HG03520 (cell line): Measurements from ENCODE around the gene HNRNPAB.
"Not testable (repeated sequence)": the region's sequence is repeated elsewhere in the genome, so short reads cannot be mapped to it uniquely, and the experiment has no call there.

Experiments used
- ATAC-seq: cut with Tn5 transposase; IDR thresholded peaks from one replicate; pipeline ENCODE4 v1.9.1; 2021; ENCODE audit warnings: mild to moderate bottlenecking, moderate library complexity; ENCODE audit not compliant: unreplicated experiment

Gene HNRNPAB

DNA sequence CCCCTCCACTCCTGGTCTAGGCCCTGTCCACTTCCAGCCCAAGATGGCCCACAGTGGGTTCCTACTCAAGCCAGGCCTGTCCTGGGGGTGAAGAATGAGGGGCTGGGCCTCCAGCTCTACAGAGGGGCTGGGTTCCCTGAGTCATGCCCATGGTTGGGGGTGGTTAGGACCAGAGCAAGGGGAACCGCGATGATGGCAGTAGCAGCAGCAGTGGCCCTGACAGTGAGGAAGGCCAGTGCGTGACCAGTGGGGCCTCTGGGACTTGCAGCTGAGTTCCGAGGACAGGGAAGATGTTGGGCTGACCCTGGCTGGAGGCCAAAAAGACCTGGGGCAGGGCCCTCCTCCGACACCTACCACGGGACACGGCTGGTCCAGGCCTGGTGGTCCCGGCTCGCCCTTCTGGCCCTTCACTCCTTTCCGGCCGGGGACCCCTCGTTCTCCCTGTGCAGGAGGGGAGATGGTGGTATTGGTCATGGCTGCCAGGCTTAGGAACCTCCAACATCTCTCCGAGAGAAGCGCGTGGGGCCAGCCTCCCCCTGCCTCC lies 37.4 kb downstream of the HNRNPAB start:
- ATAC-seq = no peak

DNA sequence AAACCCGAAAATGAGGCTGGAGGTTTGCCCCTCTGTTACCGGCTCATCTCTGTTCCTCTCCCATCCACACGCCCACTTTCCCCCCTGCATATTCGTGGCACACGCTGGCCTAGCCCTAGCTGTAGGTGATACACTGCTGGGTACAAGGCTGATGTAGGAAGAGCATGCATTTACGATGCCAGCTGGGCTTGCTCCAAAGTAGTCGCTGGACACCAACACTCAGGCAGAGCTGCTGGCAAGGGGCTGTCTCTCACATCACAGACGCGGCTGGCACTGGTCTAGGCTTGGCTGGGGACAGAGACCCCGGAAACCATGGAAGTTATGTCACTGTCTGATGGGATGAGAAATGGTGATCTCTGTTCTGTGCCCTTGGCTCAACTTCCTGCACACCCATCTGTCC lies 38.1 kb downstream of the HNRNPAB start:
- no peak for ATAC-seq

DNA sequence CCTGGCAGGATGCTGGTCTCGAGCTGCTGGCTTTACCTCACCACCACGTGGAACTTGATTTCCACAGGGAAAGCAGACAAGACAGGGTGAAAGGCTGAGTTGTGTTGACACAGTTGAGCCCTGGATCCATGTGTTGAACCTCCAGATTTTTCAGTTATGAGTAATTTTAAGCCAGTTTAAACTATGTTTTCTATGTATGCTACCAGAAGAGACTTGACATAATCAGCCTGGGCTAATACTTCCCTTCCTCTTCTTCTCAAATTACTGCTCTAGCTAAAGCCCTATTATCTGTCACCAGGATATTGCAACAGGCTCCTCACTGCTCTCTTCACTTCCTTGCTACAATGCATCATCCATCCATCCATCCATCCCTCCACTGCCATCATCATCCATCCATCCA lies 40.2 kb downstream of the HNRNPAB start:
- no peak for ATAC-seq

DNA sequence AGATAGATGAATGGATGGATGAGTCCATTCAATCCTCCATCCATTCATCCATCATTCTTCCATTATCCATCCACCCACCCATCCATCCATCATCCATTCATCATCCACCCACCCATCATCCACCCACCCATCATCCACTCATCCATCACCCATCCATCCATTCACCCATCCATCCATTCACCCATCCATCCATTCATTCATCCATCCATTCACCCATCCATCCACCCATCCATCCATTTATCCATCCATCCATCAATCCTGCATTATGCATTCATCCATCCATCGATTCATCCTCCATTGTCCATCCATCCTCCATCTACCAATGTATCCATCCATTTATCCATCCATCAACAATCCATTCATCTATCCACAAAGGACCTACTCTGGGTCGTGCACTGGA lies 41.1 kb downstream of the HNRNPAB start:
- no peak for ATAC-seq

DNA sequence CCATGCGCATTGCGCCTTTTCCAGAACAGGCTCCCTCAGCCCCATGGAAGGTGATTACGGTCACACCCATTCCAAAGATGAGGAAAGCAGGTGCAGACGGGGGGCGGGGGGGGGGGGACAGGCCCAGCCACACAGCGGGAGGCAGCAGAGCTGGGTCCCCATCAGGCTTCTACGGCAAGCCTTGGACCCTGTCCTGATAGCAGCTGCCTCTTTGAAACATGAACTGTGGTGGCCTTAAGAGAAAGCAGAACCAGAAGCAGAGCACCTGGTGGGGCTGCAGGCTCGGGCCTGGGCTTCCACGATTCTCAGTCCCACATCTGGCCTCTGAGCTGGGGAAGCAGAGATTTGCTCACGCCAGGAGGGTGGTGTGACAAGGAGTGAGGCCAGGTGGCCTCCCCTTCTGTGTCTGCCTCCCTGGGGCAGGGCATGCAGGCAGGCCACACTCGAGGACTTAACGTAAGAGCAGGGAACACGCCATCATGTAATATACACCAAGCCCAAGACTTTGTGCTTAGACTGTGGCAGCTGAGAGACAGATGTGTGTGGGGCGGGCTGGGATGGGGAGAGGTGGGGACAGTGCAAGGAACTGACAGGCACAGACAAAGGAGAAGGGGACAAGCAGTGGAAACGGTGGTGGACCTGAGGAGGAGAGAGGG lies 42.4 kb downstream of the HNRNPAB start:
- no peak for ATAC-seq

DNA sequence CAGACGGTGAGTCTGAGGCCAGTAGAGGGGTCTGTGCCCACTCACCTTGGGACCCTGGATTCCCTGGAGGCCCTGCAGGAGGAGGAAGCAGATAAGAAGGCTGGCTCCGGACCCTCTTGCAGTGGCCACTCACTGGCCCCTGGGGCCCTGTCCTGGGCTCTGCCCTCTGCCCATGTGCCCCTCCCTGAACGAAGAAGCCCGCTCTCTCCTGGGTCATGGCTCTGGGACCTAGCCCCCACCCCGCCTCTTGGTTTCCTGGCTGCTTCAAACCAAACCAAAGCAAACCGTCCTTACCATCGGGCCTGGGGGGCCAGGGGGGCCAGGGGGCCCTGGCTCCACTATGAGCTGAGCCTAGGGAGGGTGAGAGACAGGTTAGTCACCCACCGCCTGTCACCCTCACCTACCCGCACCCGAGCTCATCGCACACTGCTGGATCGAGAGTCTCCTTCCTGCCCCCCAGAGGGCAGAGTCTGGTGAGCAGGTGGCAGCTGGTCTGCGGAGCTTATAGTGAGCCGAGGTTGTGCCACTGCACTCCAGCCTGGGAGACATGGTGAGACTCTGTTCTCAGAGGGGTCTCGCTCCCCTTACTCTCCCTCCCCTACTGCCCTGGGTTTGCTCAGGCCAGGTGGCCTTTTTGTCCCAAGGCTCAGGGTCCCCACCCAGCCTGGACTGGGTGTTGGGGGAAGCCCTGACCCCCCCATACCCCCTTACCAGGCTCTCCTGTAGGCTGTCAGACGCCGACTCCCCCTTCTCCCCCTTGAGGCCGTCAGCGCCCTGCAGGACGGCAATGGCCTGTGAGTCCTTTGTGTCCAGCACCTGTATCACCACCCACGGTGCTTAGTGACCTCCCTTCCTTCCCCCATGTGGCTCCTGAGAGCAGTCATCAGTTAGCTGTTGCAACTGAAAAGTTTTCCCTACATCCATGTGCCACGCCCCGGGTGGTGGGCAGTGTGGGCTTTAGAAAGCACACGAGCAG lies 43.4 kb downstream of the HNRNPAB start:
- ATAC-seq = no peak

DNA sequence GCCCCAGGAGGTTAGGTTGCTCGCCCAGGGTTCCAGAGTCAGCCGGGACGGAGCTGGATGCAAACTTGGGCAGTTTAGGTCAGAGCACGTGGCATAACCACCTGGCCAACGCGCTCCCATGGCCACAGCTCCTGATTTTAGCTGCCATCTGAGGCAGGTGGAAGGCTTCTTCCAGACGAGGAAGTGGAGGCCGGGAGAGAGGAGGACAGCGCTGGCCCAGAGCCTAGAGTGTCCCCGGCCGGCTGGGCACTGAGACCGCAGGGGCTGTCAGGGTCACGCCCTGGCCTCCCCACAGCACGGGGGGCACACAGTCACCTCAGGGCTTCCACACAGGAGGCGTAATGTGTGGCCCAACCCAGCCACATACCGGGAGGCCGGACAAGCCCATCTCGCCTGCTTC lies 44.4 kb downstream of the HNRNPAB start:
- no peak for ATAC-seq

DNA sequence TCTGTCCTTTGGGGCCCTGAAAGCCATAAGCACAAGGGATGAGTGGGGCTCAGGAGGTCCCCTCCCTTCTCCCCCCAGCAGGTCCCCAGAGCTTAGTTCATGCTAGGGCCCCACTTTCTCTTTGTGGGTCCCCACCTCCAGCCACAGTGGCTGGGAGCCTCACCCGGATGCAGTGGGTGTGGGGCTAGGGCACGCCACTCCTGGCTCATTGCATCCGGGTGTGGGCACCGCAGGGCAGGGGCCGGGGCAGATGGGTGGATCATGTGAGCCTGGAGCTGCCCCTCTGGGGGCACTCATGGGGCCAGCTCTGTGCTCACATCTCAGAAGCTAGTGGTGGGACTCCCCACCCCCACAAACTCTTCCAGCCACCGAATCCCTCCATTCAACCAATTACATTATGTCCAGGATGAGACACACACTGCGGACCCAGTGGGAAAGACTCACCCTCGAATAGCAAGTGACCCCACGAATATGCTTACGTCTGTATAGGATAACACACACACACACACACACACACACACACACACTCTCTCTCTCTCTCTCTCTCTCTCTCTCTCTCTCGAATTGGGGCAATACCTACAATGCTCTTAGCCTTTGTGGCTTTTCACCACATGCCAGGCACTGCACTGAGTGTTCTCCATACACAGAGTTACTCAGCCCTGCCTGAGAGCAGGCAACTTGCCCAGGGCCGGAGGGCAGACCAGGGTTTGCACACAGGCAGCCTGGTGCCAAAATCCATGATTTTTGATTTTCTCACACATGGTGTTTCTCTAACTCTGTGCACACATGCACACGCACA lies 45.1 kb downstream of the HNRNPAB start:
- ATAC-seq = no peak

DNA sequence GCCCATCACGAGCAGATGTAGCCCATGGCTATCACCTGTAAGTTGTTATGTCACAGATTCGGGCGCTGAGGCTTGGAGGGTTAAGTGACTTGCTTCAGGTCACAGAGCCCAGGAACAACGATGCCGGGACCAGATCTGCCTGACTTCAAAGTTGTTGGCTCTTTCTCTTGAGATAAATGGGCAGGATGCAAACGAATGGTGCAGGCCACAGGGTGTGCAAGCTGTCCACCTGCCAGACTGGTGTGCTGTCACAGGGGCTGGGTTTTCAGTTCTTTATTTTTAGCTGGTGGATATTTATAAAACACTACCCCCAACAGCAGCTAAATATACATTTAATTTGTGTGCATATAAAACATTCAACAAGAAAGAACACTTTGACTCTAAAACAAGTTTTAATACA lies 45.9 kb downstream of the HNRNPAB start:
- ATAC-seq = no peak

DNA sequence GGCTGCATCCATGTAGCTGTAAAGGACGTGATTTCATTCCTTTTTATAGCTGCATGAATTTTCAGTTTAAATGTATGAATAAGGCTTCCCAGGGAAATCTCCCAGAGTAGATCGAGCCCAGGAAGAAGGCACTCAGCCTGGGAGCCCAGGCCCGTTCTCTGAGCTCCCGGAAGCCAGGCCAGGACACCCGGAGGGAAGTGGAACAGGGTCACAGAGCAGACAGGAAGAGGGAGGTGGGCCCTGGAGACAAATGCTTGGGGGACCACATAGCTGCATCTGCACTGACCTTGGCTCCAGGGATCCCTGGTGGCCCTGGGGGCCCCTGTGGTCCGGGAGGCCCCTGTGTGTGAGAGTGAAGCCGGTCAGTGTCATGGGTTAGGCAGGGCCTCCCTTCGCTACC lies 47.9 kb downstream of the HNRNPAB start:
- no peak for ATAC-seq

DNA sequence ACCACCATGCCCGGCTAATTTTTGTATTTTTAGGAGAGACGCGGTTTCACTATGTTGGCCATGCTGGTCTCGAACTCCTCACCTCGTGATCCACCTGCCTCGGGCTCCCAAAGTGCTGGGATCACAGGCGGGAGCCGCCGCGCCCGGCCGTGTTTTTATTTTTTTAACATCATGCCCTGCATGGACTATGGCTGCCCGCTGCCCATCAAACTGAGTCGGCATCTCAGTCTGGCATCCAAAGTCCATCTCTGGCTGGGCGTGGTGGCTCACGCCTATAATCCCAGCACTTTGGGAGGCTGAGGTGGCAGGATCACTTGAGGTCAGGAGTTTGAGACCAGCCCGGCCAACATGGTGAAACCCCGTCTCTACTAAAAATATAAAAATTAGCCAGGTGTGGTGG lies 49.3 kb downstream of the HNRNPAB start:
- ATAC-seq = not testable (repeated sequence)

DNA sequence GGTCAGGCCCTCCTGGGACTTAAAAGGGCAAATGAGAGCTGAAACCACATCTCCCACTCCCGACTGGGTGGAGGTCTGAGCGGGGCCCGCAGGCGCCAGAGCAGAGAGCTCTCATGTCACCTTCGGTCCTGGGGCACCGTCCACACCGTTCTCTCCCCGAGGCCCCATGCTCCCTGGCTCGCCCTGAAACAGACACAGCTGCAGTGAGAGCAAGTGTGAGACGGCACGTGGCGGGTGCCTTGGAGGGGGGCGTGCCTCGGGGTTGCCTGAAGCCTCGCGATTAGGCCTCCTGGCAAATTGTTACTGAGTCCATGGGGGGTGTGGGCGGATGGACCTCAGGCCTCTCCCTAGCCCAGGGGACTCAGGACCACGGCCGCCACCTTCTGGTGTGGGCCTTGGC lies 52.4 kb downstream of the HNRNPAB start:
- no peak for ATAC-seq

DNA sequence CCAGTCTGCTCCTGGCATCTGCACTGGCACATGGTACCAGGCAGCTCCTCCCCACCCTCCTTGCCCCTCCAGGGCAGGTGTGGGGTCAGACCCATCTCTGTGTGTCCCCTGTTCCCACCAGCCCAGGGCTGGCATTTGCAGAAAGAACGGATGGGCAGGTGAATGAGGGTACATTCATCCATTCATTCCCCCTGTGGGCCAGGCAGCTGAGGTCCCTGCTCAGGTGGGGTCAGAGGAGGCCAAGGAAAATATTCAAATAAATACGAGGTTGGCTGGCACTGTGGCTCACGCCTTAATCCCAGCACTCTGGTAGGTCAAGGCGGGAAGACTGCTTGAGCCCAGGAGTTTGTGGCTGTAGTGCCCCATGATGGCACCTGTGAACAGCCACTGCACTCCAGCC lies 53.3 kb downstream of the HNRNPAB start:
- no peak for ATAC-seq

DNA sequence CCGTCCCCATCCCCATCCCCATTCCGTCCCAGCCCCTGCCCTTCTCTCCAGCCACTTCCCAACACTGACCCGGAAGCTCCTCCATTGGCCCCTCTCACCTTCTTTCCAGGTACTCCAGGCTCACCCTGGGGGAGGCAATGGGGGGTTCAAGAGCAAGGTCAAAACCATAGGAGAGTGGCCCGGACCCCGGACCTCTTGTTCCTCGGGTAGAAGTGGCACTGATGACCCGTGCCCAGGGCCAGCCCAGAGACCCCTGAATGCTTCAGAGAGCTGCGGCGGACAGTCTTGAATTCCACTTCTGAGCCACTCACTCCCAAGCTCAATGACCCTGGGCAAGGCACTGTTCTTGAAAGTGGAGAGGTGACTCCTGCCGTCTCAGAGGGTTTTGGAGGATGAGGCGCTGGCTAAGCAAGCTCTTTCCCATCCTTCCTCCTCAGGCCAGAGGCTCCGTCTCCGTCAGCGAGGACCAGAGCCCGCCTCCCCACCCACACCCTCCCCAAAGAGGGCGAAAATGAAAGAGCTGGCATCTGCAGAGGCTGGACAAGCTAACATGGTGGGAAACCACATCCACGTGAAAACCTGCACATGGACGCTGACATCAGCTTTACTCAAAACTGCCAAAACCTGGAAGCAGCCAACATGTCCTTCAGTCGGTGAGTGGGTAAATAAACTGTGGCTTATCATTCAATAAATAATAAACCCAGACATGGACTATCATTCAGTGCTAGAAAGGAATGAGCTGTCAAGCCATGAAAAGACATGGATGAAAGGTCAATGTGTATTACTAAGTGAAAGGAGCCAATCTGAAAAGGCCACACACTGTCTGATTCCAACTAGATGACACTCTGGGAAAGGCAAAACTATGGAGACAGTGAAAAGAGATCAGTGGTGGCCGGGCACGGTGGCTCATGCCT lies 55.5 kb downstream of the HNRNPAB start:
- ATAC-seq = no peak
